K562 (cell line): ENCODE data around the gene CDH18. TPM values are rescaled to one million over a fixed set of nuclear protein-coding genes. Genes with fewer than 3 reads are reported as not detected.

Source experiments
- ATAC-seq: fragments of 200-7000 bp; cut with Tn5 transposase; 3 replicates; pipeline ENCODE4 v1.9.1; 2020; ENCODE audit warnings: moderate library complexity
- BruUV-seq: library from RNA; stranded (reverse); fragments of 400-500 nt; replicated peaks from 2 replicates; lab custom pipeline; 2021; lab: Mats Ljungman, UMichigan
- CTCF ChIA-PET: fragments of 300-600 bp; formaldehyde crosslinking; extraction: SDS; loops from one replicate; lab custom pipeline; 2021; ENCODE audit warnings: low intra/inter-chr PET ratio; lab: Yijun Ruan, JAX
- POLR2A ChIA-PET: fragments of 300-600, 350-650 bp; sonication (Branson Sonifier 250); formaldehyde crosslinking; extraction: SDS; loops from one replicate; lab custom pipeline; 2021; ENCODE audit warnings: antibody characterized with exemption, inconsistent platforms; lab: Yijun Ruan, JAX
- DNase-seq, 4 experiments: peaks; one replicate each; pipeline versions ENCODE4 v3.0.0 to v3.0.0-alpha.2; 2011 to 2018; ENCODE audit warnings: low spot score in 3 of 4, mixed read lengths in 3 of 4; ENCODE audit errors: extremely low read depth in 1 of 4
- FAIRE-seq: peaks from 2 replicates; lab custom pipeline; 2011; peaks lifted over from hg19 to GRCh38; lab: Jason Lieb, UNC
- H2AFZ ChIP-seq: 2 replicates; pipeline ENCODE4 v1.6.0; 2011; ENCODE audit warnings: low read depth, low read length, control low read depth, inconsistent platforms
- H3K27ac ChIP-seq: fragments of 200-600 bp; 3 replicates; pipeline ENCODE4 v1.8.0; 2011; ENCODE audit warnings: low read depth, mild to moderate bottlenecking, control low read depth, inconsistent platforms, low read length, moderate library complexity, mixed read lengths; ENCODE audit errors: extremely low read depth
- H3K27me3 ChIP-seq, 2 experiments: fragments of 300-600 bp in 1 of 2; 2 replicates in 1 of 2; 3 replicates in 1 of 2; pipeline versions ENCODE4 v1.6.0 to v1.8.0; 2011; ENCODE audit warnings: inconsistent platforms in 2 of 2, low read length in 2 of 2, mild to moderate bottlenecking in 1 of 2, mixed read lengths in 1 of 2, moderate library complexity in 1 of 2; ENCODE audit not compliant: control insufficient read depth in 2 of 2, insufficient read depth in 2 of 2
- H3K36me3 ChIP-seq: fragments of 300-600 bp; 3 replicates; pipeline ENCODE4 v1.8.0; 2011; ENCODE audit warnings: mild to moderate bottlenecking, low read length, inconsistent platforms; ENCODE audit not compliant: control insufficient read depth, insufficient read depth
- H3K4me1 ChIP-seq, 2 experiments: fragments of 200-600 bp in 1 of 2; replicated peaks in 1 of 2; 2 replicates in 1 of 2; 3 replicates in 1 of 2; pipeline versions ENCODE4 v1.5.1 to v1.8.0; 2011; ENCODE audit warnings: inconsistent platforms in 2 of 2, low read length in 2 of 2, mild to moderate bottlenecking in 1 of 2, mixed read lengths in 1 of 2, moderate library complexity in 1 of 2; ENCODE audit not compliant: control insufficient read depth in 2 of 2, insufficient read depth in 2 of 2
- H3K4me2 ChIP-seq: 2 replicates; pipeline ENCODE4 v1.6.1; 2011; ENCODE audit warnings: low read length, control low read depth, inconsistent platforms, mixed read lengths; ENCODE audit not compliant: insufficient read depth
- H3K4me3 ChIP-seq: fragments of 200-600 bp; sonication (generic), shearing (Covaris generic); 2 replicates; pipeline ENCODE4 v1.5.1; 2016; ENCODE audit warnings: control low read depth, inconsistent platforms
- H3K79me2 ChIP-seq: fragments of 200-600 bp; 3 replicates; pipeline ENCODE4 v1.8.0; 2011; ENCODE audit warnings: low read length, inconsistent platforms; ENCODE audit not compliant: control insufficient read depth, insufficient read depth
- H3K9ac ChIP-seq, 2 experiments: 2 replicates each; pipeline versions ENCODE4 v1.6.0 to v1.6.1; 2011; ENCODE audit warnings: low read depth in 2 of 2, low read length in 2 of 2, control low read depth in 1 of 2, inconsistent platforms in 1 of 2, mild to moderate bottlenecking in 1 of 2, mixed read lengths in 1 of 2; ENCODE audit not compliant: insufficient read depth in 1 of 2
- H3K9me1 ChIP-seq: one replicate; pipeline ENCODE4 v1.6.0; 2011; ENCODE audit warnings: inconsistent platforms, mild to moderate bottlenecking, low read length, moderate library complexity; ENCODE audit not compliant: control insufficient read depth, insufficient read depth
- H3K9me3 ChIP-seq: replicated peaks from 2 replicates; pipeline ENCODE4 v1.5.1; 2011; ENCODE audit warnings: low read depth, low read length, inconsistent platforms; ENCODE audit not compliant: control insufficient read depth, insufficient read depth
- H4K20me1 ChIP-seq: replicated peaks from 2 replicates; pipeline ENCODE4 v1.6.1; 2011; ENCODE audit warnings: low read length, inconsistent platforms, mixed read lengths; ENCODE audit not compliant: control insufficient read depth, insufficient read depth
- HNRNPUL1 ChIP-seq: fragments of 200-400 bp; formaldehyde crosslinking; IDR thresholded peaks from 2 replicates; pipeline ENCODE4 v1.6.1; 2017; ENCODE audit warnings: low read length
- MAZ ChIP-seq, 2 experiments: fragments of 450-650 bp in 1 of 2; sonication (generic) in 1 of 2; formaldehyde crosslinking; IDR thresholded peaks in 1 of 2; conservative IDR thresholded peaks in 1 of 2; 2 replicates each; pipeline versions ENCODE4 v1.4.0 to v1.5.0; 2020; ENCODE audit warnings: mild to moderate bottlenecking in 1 of 2, missing genetic modification reagents in 1 of 2
- MYC ChIP-seq, 2 experiments: fragments of 250-450 bp in 1 of 2; sonication (Bioruptor Pico) in 1 of 2; IDR thresholded peaks; 2 replicates each; pipeline versions ENCODE4 v1.5.1 to v1.6.1; 2012 to 2021; ENCODE audit warnings: low read depth in 2 of 2, borderline replicate concordance in 1 of 2, improper control_type of control experiment in 1 of 2, low read length in 1 of 2, mild to moderate bottlenecking in 1 of 2, moderate library complexity in 1 of 2
- SETDB1 ChIP-seq: IDR thresholded peaks from one replicate; pipeline ENCODE4 v1.6.1; 2012; ENCODE audit warnings: low read length, control low read depth, inconsistent platforms
- ZNF407 ChIP-seq: fragments of 450-650 bp; IDR thresholded peaks from 2 replicates; pipeline ENCODE4 v1.6.1; 2016; ENCODE audit warnings: low read depth
- ZNF507 ChIP-seq: conservative IDR thresholded peaks from 2 replicates; pipeline ENCODE4 v1.6.1; 2017; ENCODE audit warnings: missing genetic modification characterization, missing compliant biosample characterization
- in situ Hi-C: fragments of 300-500 bp; cut with MboI; formaldehyde crosslinking; loops from 4 replicates; pipeline ENCODE4 v1.15.0; 2018; ENCODE audit warnings: inconsistent platforms, mixed read lengths
- intact Hi-C: fragments of 100-400 bp; cut with micrococcal nuclease; formaldehyde crosslinking; loops from 2 replicates; pipeline ENCODE4 v1.14.2; 2022
- polyA plus RNA-seq, 8 experiments: library from polyadenylated mRNA; depleted of rRNA in 4 of 8; stranded (reverse) in 5 of 8; unstranded in 3 of 8; fragments of >200 nt; fragmentation: Nextera tagmentation in 2 of 8; fragmentation: Illumina TruSeq in 1 of 8; extraction: Ambion mirVana in 2 of 8; extraction: Trizol in 1 of 8; gene quantifications; 2 replicates each; pipeline versions ENCODE4 v1.2.1 to v1.2.3, GENCODE V29; 2011 to 2014; ENCODE audit warnings: inconsistent platforms in 1 of 8, missing spikeins in 1 of 8
- total RNA-seq, 7 experiments: library from RNA; depleted of rRNA in 6 of 7; stranded (reverse); fragments of >200 nt in 6 of 7; fragmentation: Illumina TruSeq in 2 of 7; extraction: Trizol in 2 of 7; gene quantifications; 2 replicates each; pipeline versions ENCODE4 v1.2.1 to v1.2.3, GENCODE V29; 2011 to 2021; ENCODE audit warnings: low replicate concordance in 1 of 7

Gene CDH18
- total and polyA plus RNA-seq, 9 of the 15 experiments (the other 6 are each of a cell fraction or from before 2014, with no cell fraction given) = 0.18 to 1.4 (median 0.31) TPM

- H3K27me3 ChIP-seq = no peaks in the 10 kb centered on the region
- H3K4me1 ChIP-seq = no peaks in the 10 kb centered on the region
- no peak overlapping the region for H3K9ac ChIP-seq
- H3K79me2 ChIP-seq = no peaks in the 10 kb centered on the region
- no peaks in the 10 kb centered on the region for H4K20me1 ChIP-seq
- DNase-seq = no peak
- H3K4me3 ChIP-seq = no peak overlapping the region
- TF ChIP-seq ZNF407 (no peak), HNRNPUL1 (no peak), SETDB1 (no peak), MYC (IDR thresholded peaks at IDR 0.05; ENCODE audit: low read depth, low read length) (no peak), MYC (CRISPR knock-in tag; IDR thresholded peaks at IDR 0.05; ENCODE audit: borderline replicate concordance, low read depth) (no peak), MAZ (CRISPR knock-in tag; conservative IDR thresholded peaks at IDR 0.05 in 1 of 2, IDR thresholded peaks at IDR 0.05 in 1 of 2) (no peak), ZNF507 (no peak)
- BruUV-seq = no TSS peak
- no peak overlapping the region for H2AFZ ChIP-seq
- POLR2A ChIA-PET = no interaction called here
- intact Hi-C loops (no loop called here), in situ Hi-C loops (no loop called here)
- no peaks in the 10 kb centered on the region for H3K36me3 ChIP-seq
- ATAC-seq = no peak
- H3K4me2 ChIP-seq = no peak overlapping the region
- CTCF ChIA-PET = no interaction called here
- H3K9me3 ChIP-seq = no peaks in the 10 kb centered on the region
- no peaks in the 10 kb centered on the region for H3K9me1 ChIP-seq
- H3K27ac ChIP-seq = no peak overlapping the region
- FAIRE-seq = no peak
Observed at GRCh38 chr5:19555876-19556275, 432.1 kb downstream of the CDH18 start.
